Adipose tissue (tissue), 3 donors: Measurements from ENCODE around the gene MINDY4. TPM values are rescaled to one million over a fixed set of nuclear protein-coding genes. Genes with fewer than 3 reads are reported as not detected.
"Not testable (repeated sequence)": the region's sequence is repeated elsewhere in the genome, so short reads cannot be mapped to it uniquely, and the experiment has no call there.

ENCODE experiments used
- H3K27ac ChIP-seq: one replicate; pipeline ENCODE4 v1.5.1; 2013; ENCODE audit warnings: low read depth, low read length
- WGBS, 3 donors: extraction: QIAGEN DNeasy Blood & Tissue Kit; methylation state at CpG; one replicate each; pipeline ENCODE4 v1.1.7; 2013; 5-methylcytosine and 5-hydroxymethylcytosine counted together
- polyA plus RNA-seq, 3 donors: library from polyadenylated mRNA; stranded (reverse); fragments of 200-250 nt; gene quantifications; one replicate each; pipeline ENCODE4 v1.2.3, GENCODE V29; 2013
- donor health status: healthy with polysubstance abuse.
- donor health status: Bipolar disorder and iron deficiency.
- donor health status: healthy.

Gene MINDY4
- polyA plus RNA-seq, 3 donors: 2.5 to 3.6 (median 2.5) TPM

- WGBS, 3 donors: 53 to 81% (median 53%) methylated on average over 3 of the region's 3 CpGs
- no peak overlapping the region for H3K27ac ChIP-seq
Measured at GRCh38 chr7:30815388-30815854, 44.2 kb downstream of the MINDY4 start.

- WGBS, 3 donors: 43 to 80% (median 57%) methylated on average over 12 of the region's 12 CpGs
- H3K27ac ChIP-seq: peak overlapping the region; percentile 48
Measured at GRCh38 chr7:30815951-30816644, 44.9 kb downstream of the MINDY4 start.

- WGBS, 3 donors: 53 to 90% (median 65%) methylated on average over 6 of the region's 6 CpGs
- H3K27ac ChIP-seq: no peak overlapping the region
Measured at GRCh38 chr7:30816645-30817370, 45.6 kb downstream of the MINDY4 start.

GRCh38 chr7:30817371-30817767 is 46.2 kb downstream of the MINDY4 start:
- no peak overlapping the region for H3K27ac ChIP-seq
- WGBS, 3 donors: 83 to 94% (median 88%) methylated on average over 7 of the region's 7 CpGs

- no peak overlapping the region for H3K27ac ChIP-seq
- WGBS, 3 donors: 84 to 92% (median 92%) methylated on average over 6 of the region's 6 CpGs
Measured at GRCh38 chr7:30824821-30825720, 53.9 kb downstream of the MINDY4 start.

- no peak overlapping the region for H3K27ac ChIP-seq
- 94 to 97% (median 94%) methylated on average over 7 of the region's 7 CpGs for WGBS, 3 donors
Measured at GRCh38 chr7:30826181-30826580, 55.0 kb downstream of the MINDY4 start.

- H3K27ac ChIP-seq: no peak overlapping the region
- 95 to 96% (median 95%) methylated on average over 9 of the region's 9 CpGs for WGBS, 3 donors
Measured at GRCh38 chr7:30828591-30828990, 57.4 kb downstream of the MINDY4 start.

- WGBS, 3 donors: 79 to 86% (median 81%) methylated on average over 2 of the region's 2 CpGs
- H3K27ac ChIP-seq: no peak overlapping the region
Measured at GRCh38 chr7:30829471-30829870, 58.3 kb downstream of the MINDY4 start.

- WGBS, 3 donors: 75 to 80% (median 76%) methylated on average over 2 of the region's 2 CpGs
- no peak overlapping the region for H3K27ac ChIP-seq
Measured at GRCh38 chr7:30831227-30831626, 60.0 kb downstream of the MINDY4 start.

- WGBS, 3 donors: 88 to 94% (median 94%) methylated on average over 5 of the region's 5 CpGs
- H3K27ac ChIP-seq: no peak overlapping the region
Measured at GRCh38 chr7:30831936-30832335, 60.7 kb downstream of the MINDY4 start.

- not testable (repeated sequence) for H3K27ac ChIP-seq
Measured at GRCh38 chr7:30834017-30834674, 62.9 kb downstream of the MINDY4 start.

GRCh38 chr7:30835396-30835915 is 64.2 kb downstream of the MINDY4 start:
- 94 to 97% (median 95%) methylated on average over 6 of the region's 6 CpGs for WGBS, 3 donors

More at GRCh38 chr7:30834017-30834674, 62.9 kb downstream of the MINDY4 start:
- 86 to 95% (median 88%) methylated on average over 6 of the region's 6 CpGs for WGBS, 3 donors

GRCh38 chr7:30836991-30837390 is 65.8 kb downstream of the MINDY4 start:
- H3K27ac ChIP-seq: no peak overlapping the region

More at GRCh38 chr7:30835396-30835915, 64.2 kb downstream of the MINDY4 start:
- H3K27ac ChIP-seq: no peak overlapping the region

GRCh38 chr7:30837581-30837980 is 66.4 kb downstream of the MINDY4 start:
- no peak overlapping the region for H3K27ac ChIP-seq
- 91 to 98% (median 94%) methylated on average over 4 of the region's 4 CpGs for WGBS, 3 donors

More at GRCh38 chr7:30836991-30837390, 65.8 kb downstream of the MINDY4 start:
- WGBS, 3 donors: 78 to 82% (median 79%) methylated on average over 7 of the region's 7 CpGs

GRCh38 chr7:30838008-30838407 is 66.8 kb downstream of the MINDY4 start:
- H3K27ac ChIP-seq: no peak overlapping the region
- 97 to 99% (median 98%) methylated on average over 5 of the region's 5 CpGs for WGBS, 3 donors

GRCh38 chr7:30840141-30841024 is 69.2 kb downstream of the MINDY4 start:
- 76 to 81% (median 80%) methylated on average over 6 of the region's 6 CpGs for WGBS, 3 donors
- no peak overlapping the region for H3K27ac ChIP-seq
